Measurements from ENCODE around the gene PADI1.

- TF ChIP-seq EZH2 (IDR thresholded peaks at IDR 0.05; ENCODE audit: borderline replicate concordance, insufficient read depth, low read depth, low read length, poor library complexity, severe bottlenecking), result no peak
- no peak for TF ChIP-seq CTCF (IDR thresholded peaks at IDR 0.05)
Measured at GRCh38 chr1:17173217-17173616, 31.7 kb upstream of the PADI1 start.

Data from B cell (primary cell).